HL-60 (cell line): ENCODE results near the gene IMP4.

Experiments
- CTCF ChIP-seq: IDR thresholded peaks from one replicate; pipeline ENCODE4 v1.5.1; 2011; ENCODE audit warnings: low read length, control low read depth, inconsistent platforms; ENCODE audit not compliant: insufficient read depth
- POLR2AphosphoS5 ChIP-seq: IDR thresholded peaks from 2 replicates; pipeline ENCODE4 v1.6.1; 2012; ENCODE audit warnings: low read depth
- SPI1 ChIP-seq: IDR thresholded peaks from 2 replicates; pipeline ENCODE4 v1.6.1; 2012; ENCODE audit warnings: low read depth, mild to moderate bottlenecking, borderline replicate concordance

- TF ChIP-seq CTCF (no peak), POLR2AphosphoS5 (no peak), SPI1 (no peak)
Observed at GRCh38 chr2:130387071-130387400, 44.3 kb downstream of the IMP4 start.
